Loucy (cell line): ENCODE results near the gene PLD2.

Experiments used
- CTCF ChIP-seq: fragments of 200-600 bp; sonication (generic); conservative IDR thresholded peaks from 2 replicates; pipeline ENCODE4 v1.5.1; 2014; ENCODE audit warnings: mild to moderate bottlenecking, antibody characterized with exemption, low read length
- EZH2phosphoT487 ChIP-seq: fragments of 200-600 bp; IDR thresholded peaks from 2 replicates; pipeline ENCODE4 v1.6.1; 2018; ENCODE audit warnings: antibody characterized with exemption, mild to moderate bottlenecking, moderate library complexity, borderline replicate concordance

- TF ChIP-seq CTCF (no peak), EZH2phosphoT487 (no peak)
Observed at GRCh38 chr17:4833941-4834680, 27.2 kb downstream of the PLD2 start.
